Measurements from ENCODE around the gene HSD11B1L.

Gene HSD11B1L, protein sequence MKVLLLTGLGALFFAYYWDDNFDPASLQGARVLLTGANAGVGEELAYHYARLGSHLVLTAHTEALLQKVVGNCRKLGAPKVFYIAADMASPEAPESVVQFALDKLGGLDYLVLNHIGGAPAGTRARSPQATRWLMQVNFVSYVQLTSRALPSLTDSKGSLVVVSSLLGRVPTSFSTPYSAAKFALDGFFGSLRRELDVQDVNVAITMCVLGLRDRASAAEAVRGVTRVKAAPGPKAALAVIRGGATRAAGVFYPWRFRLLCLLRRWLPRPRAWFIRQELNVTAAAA

DNA sequence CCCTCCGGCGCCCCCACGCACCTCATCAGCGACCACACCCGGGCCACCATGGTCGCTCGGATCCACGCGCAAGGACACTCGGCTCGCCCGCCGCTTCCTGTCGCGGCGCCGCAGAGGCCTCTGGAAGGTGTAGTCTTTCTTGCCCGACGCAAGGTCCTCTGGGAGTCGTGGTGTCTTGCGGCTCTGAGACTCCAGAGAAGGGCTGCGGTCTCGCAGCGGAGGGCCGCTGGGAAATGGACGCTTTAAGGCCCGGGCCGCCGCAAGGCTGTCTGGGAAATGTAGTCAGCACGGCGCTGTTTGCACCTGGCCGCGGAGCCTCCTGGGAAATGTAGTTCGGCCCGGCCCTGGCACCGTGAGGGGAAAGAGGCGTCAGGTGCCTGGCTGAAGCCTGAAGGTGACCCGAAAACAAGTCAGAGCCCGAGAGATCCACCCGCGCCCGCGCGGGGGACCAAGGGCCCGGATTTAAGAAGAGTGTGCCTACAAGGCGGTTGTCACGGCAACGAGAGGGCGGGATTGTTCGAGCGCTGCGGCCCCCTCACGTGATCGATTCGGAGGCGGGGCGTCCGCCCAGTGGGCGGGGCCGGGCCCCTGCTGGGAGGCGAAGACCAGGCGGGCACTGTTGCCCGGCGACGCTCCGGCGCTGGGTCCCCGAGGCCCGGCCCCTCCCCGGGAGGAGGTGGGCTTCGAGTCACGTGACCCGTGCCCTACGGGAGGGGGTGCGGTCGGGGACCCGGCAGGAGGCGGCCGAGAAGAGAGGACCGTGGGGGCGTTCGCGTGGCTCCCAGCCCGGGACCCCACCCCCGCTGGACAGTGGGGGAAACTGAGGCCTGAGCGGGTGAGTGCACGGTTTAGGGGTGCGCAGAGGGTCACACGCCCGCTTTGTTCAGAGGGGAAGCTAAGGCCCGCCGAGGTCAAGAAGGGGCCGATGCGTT lies at the start of gene HSD11B1L, which contains the start of gene MICOS13:
Gene HSD11B1L, plus strand, starts transcription at position 591 of the 932 bp plus-strand sequence. CDS start 3,806 bp downstream, outside the sequence.
Gene MICOS13, minus strand, starts transcription at position 80 of the 932 bp plus-strand sequence. Its CDS starts 30 bp downstream, at position 50.
- Histone ChIP-seq H3K9me3 (ENCODE audit: insufficient read depth, low read length) (no peaks in the 10 kb centered on the region), H3K4me2 (ENCODE audit: low read depth, low read length, poor library complexity, severe bottlenecking) (peak within 1 kb of the TSS; percentile 72), H3K9ac (ENCODE audit: low read length) (peak within 1 kb of the TSS; percentile 96), H4K20me1 (ENCODE audit: low read depth, low read length) (no peaks in the 10 kb centered on the region), H3K27ac (ENCODE audit: low read depth, low read length) (peak within 1 kb of the TSS; percentile 51), H3K9me2 (replicated peaks; ENCODE audit: insufficient read depth, low read length) (no peaks in the 10 kb centered on the region), H3K79me2 (ENCODE audit: insufficient read depth, low read length) (peaks cover 7% of the 10 kb centered on the region), H2AFZ (ENCODE audit: low read depth, low read length, severe bottlenecking) (peak within 1 kb of the TSS; percentile 67), H3K4me3 (ENCODE audit: insufficient read depth, low read length, poor library complexity, severe bottlenecking) (peak within 1 kb of the TSS; percentile 100), H3K27me3 (ENCODE audit: low read length) (no peaks in the 10 kb centered on the region), H3K36me3 (ENCODE audit: low read length) (no peaks in the 10 kb centered on the region), H3F3A (ENCODE audit: insufficient read depth) (peaks cover under 1% of the 10 kb centered on the region; the same call in 1 of the 2 replicates)
- TF ChIP-seq, protein P1, sequence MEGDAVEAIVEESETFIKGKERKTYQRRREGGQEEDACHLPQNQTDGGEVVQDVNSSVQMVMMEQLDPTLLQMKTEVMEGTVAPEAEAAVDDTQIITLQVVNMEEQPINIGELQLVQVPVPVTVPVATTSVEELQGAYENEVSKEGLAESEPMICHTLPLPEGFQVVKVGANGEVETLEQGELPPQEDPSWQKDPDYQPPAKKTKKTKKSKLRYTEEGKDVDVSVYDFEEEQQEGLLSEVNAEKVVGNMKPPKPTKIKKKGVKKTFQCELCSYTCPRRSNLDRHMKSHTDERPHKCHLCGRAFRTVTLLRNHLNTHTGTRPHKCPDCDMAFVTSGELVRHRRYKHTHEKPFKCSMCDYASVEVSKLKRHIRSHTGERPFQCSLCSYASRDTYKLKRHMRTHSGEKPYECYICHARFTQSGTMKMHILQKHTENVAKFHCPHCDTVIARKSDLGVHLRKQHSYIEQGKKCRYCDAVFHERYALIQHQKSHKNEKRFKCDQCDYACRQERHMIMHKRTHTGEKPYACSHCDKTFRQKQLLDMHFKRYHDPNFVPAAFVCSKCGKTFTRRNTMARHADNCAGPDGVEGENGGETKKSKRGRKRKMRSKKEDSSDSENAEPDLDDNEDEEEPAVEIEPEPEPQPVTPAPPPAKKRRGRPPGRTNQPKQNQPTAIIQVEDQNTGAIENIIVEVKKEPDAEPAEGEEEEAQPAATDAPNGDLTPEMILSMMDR (IDR thresholded peaks at IDR 0.05; ENCODE audit: insufficient read depth, low read length, poor library complexity, severe bottlenecking), result no peak
- no peak for TF ChIP-seq EZH2phosphoT487 (conservative IDR thresholded peaks at IDR 0.05; ENCODE audit: low read length)

DNA sequence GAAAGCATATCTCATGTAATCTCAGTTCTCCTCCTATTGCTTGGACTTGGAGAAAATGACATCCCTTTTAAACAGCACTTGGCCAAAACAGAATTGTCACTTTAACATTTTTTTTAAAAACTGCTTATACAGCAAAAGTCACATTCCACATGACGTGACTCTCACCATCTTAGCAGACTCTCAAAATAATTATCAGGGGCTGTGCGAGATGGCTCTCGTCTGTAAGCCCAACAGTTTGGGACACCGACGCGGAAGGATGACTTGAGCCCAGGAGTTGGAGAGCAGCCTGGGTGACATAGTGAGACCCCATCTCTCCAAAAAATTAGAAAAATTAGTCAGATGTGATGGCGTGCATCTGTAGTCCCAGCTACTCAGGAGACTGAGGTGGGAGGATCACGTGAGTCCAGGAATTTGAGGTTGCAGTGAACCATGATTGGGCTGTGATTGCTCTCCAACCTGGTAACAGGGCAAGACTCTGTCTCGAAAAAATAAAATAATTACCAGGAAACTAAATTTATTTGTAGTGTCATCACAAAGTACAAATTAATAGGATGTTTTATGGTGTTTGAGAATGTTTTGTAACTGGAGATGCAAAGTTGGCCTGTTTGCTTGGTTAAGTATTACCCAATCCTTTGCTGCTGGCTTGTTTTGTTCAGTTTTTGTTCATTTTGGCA lies 49.1 kb upstream of the HSD11B1L start:
- Histone ChIP-seq H2AFZ (ENCODE audit: low read depth, low read length, severe bottlenecking) (no peak overlapping the region), H3K9me2 (replicated peaks; ENCODE audit: insufficient read depth, low read length) (no peaks in the 10 kb centered on the region), H3K36me3 (ENCODE audit: low read length) (peaks cover 34% of the 10 kb centered on the region), H4K20me1 (ENCODE audit: low read depth, low read length) (peaks cover 73% of the 10 kb centered on the region), H3K79me2 (ENCODE audit: insufficient read depth, low read length) (peaks cover 100% of the 10 kb centered on the region), H3K9ac (ENCODE audit: low read length) (no peak overlapping the region), H3K4me3 (ENCODE audit: insufficient read depth, low read length, poor library complexity, severe bottlenecking) (no peak overlapping the region), H3F3A (ENCODE audit: insufficient read depth) (peaks cover 18% of the 10 kb centered on the region), H3K27me3 (ENCODE audit: low read length) (no peaks in the 10 kb centered on the region), H3K9me3 (ENCODE audit: insufficient read depth, low read length) (no peaks in the 10 kb centered on the region), H3K4me2 (ENCODE audit: low read depth, low read length, poor library complexity, severe bottlenecking) (no peak overlapping the region), H3K27ac (ENCODE audit: low read depth, low read length) (no peak overlapping the region)
- TF ChIP-seq EZH2phosphoT487 (conservative IDR thresholded peaks at IDR 0.05; ENCODE audit: low read length), result no peak
- TF ChIP-seq, protein P1 (IDR thresholded peaks at IDR 0.05; ENCODE audit: insufficient read depth, low read length, poor library complexity, severe bottlenecking), result no peak

DNA sequence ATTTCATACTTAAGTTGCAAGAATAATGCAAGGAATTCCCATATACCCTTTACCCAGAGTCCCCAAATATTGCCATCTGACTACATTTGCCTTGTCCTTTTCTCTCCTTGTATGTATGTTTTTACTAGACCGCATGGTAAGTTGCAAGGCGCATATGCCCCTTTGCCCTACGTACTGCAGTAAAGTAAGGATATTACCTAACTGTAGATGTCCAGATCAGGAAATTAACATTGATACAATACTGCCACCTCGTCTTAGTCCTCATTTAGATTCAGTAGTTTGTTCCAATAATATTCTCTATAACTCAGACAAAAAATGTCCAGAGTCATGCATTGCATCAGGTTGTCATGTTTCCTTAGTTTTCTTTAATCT lies 48.6 kb upstream of the HSD11B1L start:
- H2AFZ ChIP-seq (ENCODE audit: low read depth, low read length, severe bottlenecking), result no peak overlapping the region
- H3K4me3 ChIP-seq (ENCODE audit: insufficient read depth, low read length, poor library complexity, severe bottlenecking), result no peak overlapping the region
- no peak overlapping the region for H3K27ac ChIP-seq (ENCODE audit: low read depth, low read length)
- no peak overlapping the region for H3K9ac ChIP-seq (ENCODE audit: low read length)
- TF ChIP-seq, protein P1 (IDR thresholded peaks at IDR 0.05; ENCODE audit: insufficient read depth, low read length, poor library complexity, severe bottlenecking), result no peak
- TF ChIP-seq EZH2phosphoT487 (conservative IDR thresholded peaks at IDR 0.05; ENCODE audit: low read length), result no peak
- H3K36me3 ChIP-seq (ENCODE audit: low read length), result peaks cover 34% of the 10 kb centered on the region
- H3K79me2 ChIP-seq (ENCODE audit: insufficient read depth, low read length), result peaks cover 100% of the 10 kb centered on the region
- H3F3A ChIP-seq (ENCODE audit: insufficient read depth), result peaks cover 18% of the 10 kb centered on the region
- H4K20me1 ChIP-seq (ENCODE audit: low read depth, low read length), result peaks cover 73% of the 10 kb centered on the region
- no peaks in the 10 kb centered on the region for H3K27me3 ChIP-seq (ENCODE audit: low read length)
- no peak overlapping the region for H3K4me2 ChIP-seq (ENCODE audit: low read depth, low read length, poor library complexity, severe bottlenecking)
- H3K9me2 ChIP-seq (replicated peaks; ENCODE audit: insufficient read depth, low read length), result no peaks in the 10 kb centered on the region
- H3K9me3 ChIP-seq (ENCODE audit: insufficient read depth, low read length), result no peaks in the 10 kb centered on the region
